DMS53 treated with DMSO at 0.1 percent for 48 hours (cell line): ENCODE measurements around the gene UGT1A10.
"Not testable (repeated sequence)": the region's sequence is repeated elsewhere in the genome, so short reads cannot be mapped to it uniquely, and the experiment has no call there.

Experiments used
- DNase-seq: peaks from one replicate; lab custom pipeline; 2025; ENCODE audit not compliant: unreplicated experiment; lab: John Stamatoyannopoulos, UW

Gene UGT1A10

GRCh38 chr2:233655043-233655442 is 18.8 kb downstream of the UGT1A10 start:
- DNase-seq = no peak

- not testable (repeated sequence) for DNase-seq
These were observed 19.7 kb downstream of the UGT1A10 start for GRCh38 chr2:233655943-233656342.

- no peak for DNase-seq
These were observed 20.2 kb downstream of the UGT1A10 start for GRCh38 chr2:233656443-233656842.

- no peak for DNase-seq
These were observed 22.4 kb downstream of the UGT1A10 start for GRCh38 chr2:233658610-233659009.

GRCh38 chr2:233663911-233664310 is 27.7 kb downstream of the UGT1A10 start:
- DNase-seq = no peak

GRCh38 chr2:233668605-233669260 is 32.5 kb downstream of the UGT1A10 start:
- no peak for DNase-seq

GRCh38 chr2:233671290-233672161 is 35.3 kb downstream of the UGT1A10 start, which contains the start of gene UGT1A9:
Gene UGT1A9 (plus strand): TSS chr2:233671898. CDS start chr2:233671935, 37 bp downstream.
- DNase-seq = no peak

GRCh38 chr2:233672886-233673285 is 36.6 kb downstream of the UGT1A10 start:
- DNase-seq = no peak

- DNase-seq = no peak
These were observed 37.6 kb downstream of the UGT1A10 start for GRCh38 chr2:233673896-233674295.

- DNase-seq = no peak
These were observed 38.1 kb downstream of the UGT1A10 start for GRCh38 chr2:233674314-233674713.

- DNase-seq = no peak
These were observed 38.7 kb downstream of the UGT1A10 start for GRCh38 chr2:233674995-233675394.

GRCh38 chr2:233676046-233676445 is 39.8 kb downstream of the UGT1A10 start:
- no peak for DNase-seq

- no peak for DNase-seq
These were observed 42.9 kb downstream of the UGT1A10 start for GRCh38 chr2:233679196-233679595.

- DNase-seq = no peak
These were observed 44.3 kb downstream of the UGT1A10 start for GRCh38 chr2:233680361-233681045.

- DNase-seq = no peak
These were observed 45.4 kb downstream of the UGT1A10 start, which contains the start of gene UGT1A7 for GRCh38 chr2:233681521-233682099. Gene UGT1A7 (plus strand): TSS chr2:233681901. CDS start chr2:233681938, 37 bp downstream.

- no peak for DNase-seq
These were observed 48.4 kb downstream of the UGT1A10 start for GRCh38 chr2:233684640-233685039.

- no peak for DNase-seq
These were observed 50.7 kb downstream of the UGT1A10 start for GRCh38 chr2:233686928-233687327.

- DNase-seq = peak; percentile 25
These were observed 52.1 kb downstream of the UGT1A10 start for GRCh38 chr2:233688341-233688740.

- no peak for DNase-seq
These were observed 52.8 kb downstream of the UGT1A10 start for GRCh38 chr2:233689031-233689430.

GRCh38 chr2:233689501-233689900 is 53.3 kb downstream of the UGT1A10 start:
- no peak for DNase-seq

GRCh38 chr2:233690444-233690843 is 54.2 kb downstream of the UGT1A10 start:
- DNase-seq = no peak
